OCI-LY7 (cell line): ENCODE results near the gene LPO. TPM values are rescaled to one million over a fixed set of nuclear protein-coding genes. Genes with fewer than 3 reads are reported as not detected.

Experiments used
- BruUV-seq: library from RNA; stranded (reverse); fragments of 400-500 nt; replicated peaks from 2 replicates; lab custom pipeline; 2021; lab: Mats Ljungman, UMichigan
- CTCF ChIA-PET: fragments of 300-600 bp; sonication (Branson Sonifier 250); formaldehyde crosslinking; loops from one replicate; lab custom pipeline; 2022; ENCODE audit warnings: antibody characterized with exemption; ENCODE audit not compliant: unreplicated experiment; lab: Charles Lee
- POLR2A ChIA-PET: fragments of 300-600 bp; sonication (Branson Sonifier 250); formaldehyde crosslinking; loops from one replicate; lab custom pipeline; 2022; ENCODE audit warnings: antibody characterized with exemption; lab: Charles Lee
- DNase-seq: peaks from one replicate; pipeline ENCODE4 v3.0.0-alpha.2; 2015; ENCODE audit warnings: low spot score
- H2AFZ ChIP-seq: fragments of 200-600 bp; sonication (generic), shearing (Covaris generic); 2 replicates; pipeline ENCODE4 v1.6.1; 2014; ENCODE audit warnings: mild to moderate bottlenecking, antibody characterized with exemption, low read length, moderate library complexity
- H3K27ac ChIP-seq: fragments of 200-600 bp; sonication (generic); 2 replicates; pipeline ENCODE4 v1.5.1; 2014; ENCODE audit warnings: mixed run types, low read depth, mild to moderate bottlenecking, moderate library complexity, low read length, inconsistent platforms; ENCODE audit not compliant: poor library complexity, severe bottlenecking
- H3K36me3 ChIP-seq: fragments of 200-600 bp; sonication (generic); 2 replicates; pipeline ENCODE4 v1.6.1; 2014; ENCODE audit warnings: mild to moderate bottlenecking, antibody characterized with exemption, low read length, moderate library complexity, mixed read lengths; ENCODE audit not compliant: insufficient read depth
- H3K4me1 ChIP-seq: fragments of 200-600 bp; sonication (generic); 2 replicates; pipeline ENCODE4 v1.5.1; 2014; ENCODE audit warnings: mild to moderate bottlenecking, low read length; ENCODE audit not compliant: insufficient read depth, poor library complexity, severe bottlenecking
- H3K4me2 ChIP-seq: fragments of 200-600 bp; sonication (generic); 2 replicates; pipeline ENCODE4 v1.6.1; 2014; ENCODE audit warnings: mild to moderate bottlenecking, low read length
- H3K4me3 ChIP-seq: fragments of 200-600 bp; sonication (generic); 2 replicates; pipeline ENCODE4 v1.5.1; 2014; ENCODE audit warnings: mild to moderate bottlenecking, low read depth, low read length; ENCODE audit not compliant: poor library complexity, severe bottlenecking
- H3K79me2 ChIP-seq: fragments of 200-600 bp; sonication (generic); 2 replicates; pipeline ENCODE4 v1.6.1; 2016; ENCODE audit warnings: low read depth, mild to moderate bottlenecking, low read length, moderate library complexity, mixed read lengths; ENCODE audit not compliant: insufficient read depth
- H3K9me2 ChIP-seq: fragments of 200-600 bp; sonication (generic); 2 replicates; pipeline ENCODE4 v1.6.1; 2016; ENCODE audit warnings: mild to moderate bottlenecking, low read length, mixed read lengths; ENCODE audit not compliant: insufficient read depth
- H3K9me3 ChIP-seq: fragments of 200-600 bp; sonication (generic); 2 replicates; pipeline ENCODE4 v1.6.1; 2014; ENCODE audit warnings: mild to moderate bottlenecking, mixed run types, low read length, mixed read lengths
- H4K20me1 ChIP-seq: fragments of 200-600 bp; sonication (generic); 2 replicates; pipeline ENCODE4 v1.6.1; 2014; ENCODE audit warnings: mild to moderate bottlenecking, antibody characterized with exemption, low read length, moderate library complexity, mixed read lengths; ENCODE audit not compliant: insufficient read depth
- CTCF ChIP-seq: fragments of 200-600 bp; sonication (generic); conservative IDR thresholded peaks from 2 replicates; pipeline ENCODE4 v1.5.1; 2014; ENCODE audit warnings: mild to moderate bottlenecking, antibody characterized with exemption, low read length, moderate library complexity, mixed read lengths
- EZH2phosphoT487 ChIP-seq: fragments of 200-600 bp; sonication (generic); IDR thresholded peaks from 2 replicates; pipeline ENCODE4 v1.6.1; 2018; ENCODE audit warnings: low read depth, borderline replicate concordance, mild to moderate bottlenecking, mixed run types, antibody characterized with exemption, low read length, moderate library complexity, mixed read lengths
- intact Hi-C: fragments of 100-400 bp; cut with micrococcal nuclease; formaldehyde crosslinking; loops from one replicate; pipeline ENCODE4 v1.10.0; 2022; ENCODE audit not compliant: unreplicated experiment
- total RNA-seq, 2 experiments: library from RNA; depleted of rRNA in 1 of 2; stranded (reverse); fragments of >200 nt in 1 of 2; shearing (Covaris generic) in 1 of 2; gene quantifications; 2 replicates each; pipeline ENCODE4 v1.2.3, GENCODE V29; 2014 to 2022

The LPO gene
- total RNA-seq, 2 experiments from 2014 or later: not detected

GRCh38 chr17:58279016-58279711 is 40.8 kb downstream of the LPO start:
- intact Hi-C loops: no loop called here
- Histone ChIP-seq H4K20me1 (no peaks in the 10 kb centered on the region), H3K4me1 (no peaks in the 10 kb centered on the region), H2AFZ (no peak overlapping the region), H3K36me3 (no peaks in the 10 kb centered on the region), H3K9me3 (no peaks in the 10 kb centered on the region), H3K27ac (no peak overlapping the region), H3K79me2 (no peaks in the 10 kb centered on the region), H3K4me3 (no peak overlapping the region), H3K4me2 (no peak overlapping the region), H3K9me2 (no peaks in the 10 kb centered on the region)
- no peak for DNase-seq
- ChIA-PET CTCF (no interaction called here), POLR2A (no interaction called here)
- no TSS peak for BruUV-seq
- no peak for TF ChIP-seq EZH2phosphoT487
- TF ChIP-seq CTCF: no peak

GRCh38 chr17:58279736-58280479 is 41.5 kb downstream of the LPO start:
- Histone ChIP-seq H3K4me2 (no peak overlapping the region), H3K27ac (no peak overlapping the region), H3K9me2 (no peaks in the 10 kb centered on the region), H3K9me3 (no peaks in the 10 kb centered on the region), H3K4me3 (no peak overlapping the region), H2AFZ (no peak overlapping the region), H3K4me1 (no peaks in the 10 kb centered on the region), H3K36me3 (no peaks in the 10 kb centered on the region), H4K20me1 (no peaks in the 10 kb centered on the region), H3K79me2 (no peaks in the 10 kb centered on the region)
- no peak for DNase-seq
- TF ChIP-seq CTCF (no peak), EZH2phosphoT487 (no peak)
- BruUV-seq: no TSS peak
- POLR2A ChIA-PET: no interaction called here
- CTCF ChIA-PET: no interaction called here
- intact Hi-C loops: no loop called here
